Breast epithelium (tissue), 3 donors: Measurements from ENCODE around the gene ZCRB1.
"Not testable (repeated sequence)": the region's sequence is repeated elsewhere in the genome, so short reads cannot be mapped to it uniquely, and the experiment has no call there.

Source experiments
- CTCF ChIP-seq, 3 donors: fragments of 450-650 bp; IDR thresholded peaks; one replicate each; pipeline ENCODE4 v1.5.1; 2016 to 2017; ENCODE audit warnings: antibody characterized with exemption in 3 of 3, mild to moderate bottlenecking in 3 of 3, moderate library complexity in 3 of 3
- POLR2A ChIP-seq: fragments of 450-650 bp; IDR thresholded peaks from one replicate; pipeline ENCODE4 v1.6.1; 2016; ENCODE audit warnings: antibody characterized with exemption, mild to moderate bottlenecking, moderate library complexity

GRCh38 chr12:42350021-42350407 is 24.1 kb upstream of the ZCRB1 start:
- not testable (repeated sequence) for TF ChIP-seq CTCF (IDR thresholded peaks at IDR 0.05); POLR2A
